ENCODE data around the gene TRIM40. TPM values are rescaled to one million over a fixed set of nuclear protein-coding genes. Genes with fewer than 3 reads are reported as not detected.

Gene TRIM40
- total RNA-seq, 1 experiment from 2014 or later: not detected

DNA sequence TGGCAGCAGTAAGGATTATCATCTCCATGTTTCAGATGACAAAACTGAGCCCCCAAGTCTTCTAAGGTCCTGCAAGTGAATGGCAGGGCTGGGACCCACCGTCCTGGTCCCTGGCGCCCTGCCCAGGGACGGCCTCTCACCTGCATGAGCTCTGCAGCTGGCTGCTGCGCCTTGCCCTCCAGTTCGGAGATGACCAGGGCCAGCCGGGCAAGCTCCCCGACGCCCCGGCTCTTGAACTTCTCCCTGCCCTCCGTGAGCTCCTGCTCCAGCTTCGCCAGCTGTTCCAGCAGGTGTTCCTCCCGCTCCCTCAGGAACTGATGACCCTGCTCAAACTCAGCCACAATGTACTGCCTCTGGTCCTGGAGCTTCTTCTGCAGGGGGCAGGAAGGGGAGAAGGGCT is 60.4 kb downstream of the TRIM40 start:
- BruUV-seq (replicated peaks): no TSS peak
- peaks cover 15 to 30% of the 10 kb centered on the region in 2 experiments for H3K36me3 ChIP-seq (ENCODE audit: control insufficient read depth in 1 of 2, insufficient read depth in 2 of 2, low read length in 2 of 2)

More for the DNA sequence above, 60.4 kb downstream of the TRIM40 start:
- DNase-seq (ENCODE audit: low read depth, low spot score): no peak
- Histone ChIP-seq H3K9me3 (ENCODE audit: control insufficient read depth in 1 of 2, insufficient read depth in 1 of 2, low read depth in 1 of 2, low read length in 2 of 2) (no peaks in the 10 kb centered on the region), H3K27me3 (ENCODE audit: insufficient read depth, low read length) (no peaks in the 10 kb centered on the region), H2AFZ (ENCODE audit: low read depth, low read length, poor library complexity, severe bottlenecking) (no peak overlapping the region), H3K9me2 (ENCODE audit: insufficient read depth) (no peaks in the 10 kb centered on the region), H3K4me1 (ENCODE audit: control insufficient read depth in 1 of 2, insufficient read depth in 2 of 2, low read length in 2 of 2) (no peaks in the 10 kb centered on the region), H4K20me1 (ENCODE audit: insufficient read depth) (no peaks in the 10 kb centered on the region), H3K79me2 (ENCODE audit: insufficient read depth, low read length) (peaks cover 14% of the 10 kb centered on the region), H3K4me3 (replicated peaks in 1 of 2; ENCODE audit: low read depth in 1 of 2, low read length in 2 of 2) (no peak overlapping the region), H3K4me2 (ENCODE audit: low read length) (no peak overlapping the region), H3K9ac (ENCODE audit: low read length) (no peak overlapping the region), H3K27ac (ENCODE audit: low read depth, low read length) (no peak overlapping the region)
- ChIA-PET RAD21 (ENCODE audit: low non-redundant PET in 1 of 2, low total read pairs in 2 of 2, uncharacterized antibody in 2 of 2, unreplicated experiment in 2 of 2) (no interaction called here), POLR2A (no interaction called here), CTCF (interaction anchor here (0.7 kb wide), 1 partner anchor 21 kb away, joined by 3 read pairs; no protein-coding TSS in a partner anchor)
- TF ChIP-seq SRF (IDR thresholded peaks at IDR 0.05; ENCODE audit: low read depth) (no peak), FOSL1 (IDR thresholded peaks at IDR 0.05; ENCODE audit: low read depth) (no peak), POLR2A (IDR thresholded peaks at IDR 0.05; ENCODE audit: borderline replicate concordance, extremely low read depth, insufficient read depth, insufficient read length) (no peak), EZH2 (IDR thresholded peaks at IDR 0.05) (no peak), POLR2AphosphoS5 (IDR thresholded peaks at IDR 0.05; ENCODE audit: low read depth, low read length) (no peak), CBX3 (IDR thresholded peaks at IDR 0.05; ENCODE audit: low read depth) (no peak), SP1 (IDR thresholded peaks at IDR 0.05; ENCODE audit: low read depth) (no peak), ZNF274 (IDR thresholded peaks at IDR 0.05; ENCODE audit: low read depth, low read length) (no peak), CEBPB (IDR thresholded peaks at IDR 0.05; ENCODE audit: low read depth) (no peak), ELF1 (IDR thresholded peaks at IDR 0.05; ENCODE audit: borderline replicate concordance, low read depth) (no peak), TCF7L2 (IDR thresholded peaks at IDR 0.05; ENCODE audit: borderline replicate concordance, extremely low read depth, insufficient read depth, insufficient read length) (no peak), ZBTB33 (IDR thresholded peaks at IDR 0.05; ENCODE audit: extremely low read depth, insufficient replicate concordance, low read length) (no peak), SIN3A (IDR thresholded peaks at IDR 0.05; ENCODE audit: low read depth) (no peak), RAD21 (IDR thresholded peaks at IDR 0.05; ENCODE audit: low read depth) (no peak), YY1 (IDR thresholded peaks at IDR 0.05; ENCODE audit: extremely low read depth, insufficient replicate concordance, low read depth, low read length) (no peak)
- TF ChIP-seq, protein P1, sequence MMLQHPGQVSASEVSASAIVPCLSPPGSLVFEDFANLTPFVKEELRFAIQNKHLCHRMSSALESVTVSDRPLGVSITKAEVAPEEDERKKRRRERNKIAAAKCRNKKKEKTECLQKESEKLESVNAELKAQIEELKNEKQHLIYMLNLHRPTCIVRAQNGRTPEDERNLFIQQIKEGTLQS (IDR thresholded peaks at IDR 0.05): no peak
- TF ChIP-seq, protein P2, sequence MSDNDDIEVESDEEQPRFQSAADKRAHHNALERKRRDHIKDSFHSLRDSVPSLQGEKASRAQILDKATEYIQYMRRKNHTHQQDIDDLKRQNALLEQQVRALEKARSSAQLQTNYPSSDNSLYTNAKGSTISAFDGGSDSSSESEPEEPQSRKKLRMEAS (IDR thresholded peaks at IDR 0.05): no peak
- intact Hi-C loops (cut with micrococcal nuclease): no loop called here
- no peak for ATAC-seq

Other genes starting within 250 kb of the TRIM40 start
- gene HLA-A, start 193.6 kb upstream of the TRIM40 start, total RNA-seq (2021; ENCODE audit: unreplicated experiment): 251 TPM
- gene POLR1H, start 74.9 kb upstream of the TRIM40 start, total RNA-seq (2021; ENCODE audit: unreplicated experiment): 42.6 TPM
- gene PPP1R11, start 68.9 kb upstream of the TRIM40 start, total RNA-seq (2021; ENCODE audit: unreplicated experiment): 29.3 TPM
- gene RNF39, start 60.4 kb upstream of the TRIM40 start, total RNA-seq (2021; ENCODE audit: unreplicated experiment): 0.22 TPM
- gene TRIM31, start 23.1 kb upstream of the TRIM40 start, total RNA-seq (2021; ENCODE audit: unreplicated experiment): not detected
- gene TRIM10, start 25.1 kb downstream of the TRIM40 start, total RNA-seq (2021; ENCODE audit: unreplicated experiment): 0.98 TPM
- gene TRIM15, start 27.4 kb downstream of the TRIM40 start, total RNA-seq (2021; ENCODE audit: unreplicated experiment): 6.5 TPM
- 32.2 TPM for gene TRIM26, start 77.3 kb downstream of the TRIM40 start, total RNA-seq (2021; ENCODE audit: unreplicated experiment)
- gene TRIM39, start 190.8 kb downstream of the TRIM40 start, total RNA-seq (2021; ENCODE audit: unreplicated experiment): 11.2 TPM
- gene RPP21, start 209.0 kb downstream of the TRIM40 start, total RNA-seq (2021; ENCODE audit: unreplicated experiment): 70.4 TPM

Data from HCT116 (cell line).